Stimulated activated CD4-positive, alpha-beta T cell treated with anti-CD3 and anti-CD28 coated beads, Interleukin-2, amount 100 ng/mL, for 48 hours (primary cell): ENCODE data around the gene RAB8B.

Experiments
- DNase-seq, 2 donors: peaks; one replicate each; pipeline ENCODE4 v3.0.0-alpha.2; 2020

Gene RAB8B

GRCh38 chr15:63238796-63239195, 49.4 kb downstream of the RAB8B start:
- DNase-seq = peak in 1 of 2 donors; percentile 15

GRCh38 chr15:63240109-63240508, 50.7 kb downstream of the RAB8B start:
- no peak for DNase-seq

- no peak for DNase-seq
Observed at GRCh38 chr15:63241316-63241715, 51.9 kb downstream of the RAB8B start.

- DNase-seq = no peak
Observed at GRCh38 chr15:63243101-63243500, 53.7 kb downstream of the RAB8B start.

- DNase-seq = no peak
Observed at GRCh38 chr15:63243776-63244175, 54.4 kb downstream of the RAB8B start.

- no peak for DNase-seq
Observed at GRCh38 chr15:63244399-63244798, 55.0 kb downstream of the RAB8B start.

GRCh38 chr15:63244976-63245645, 55.7 kb downstream of the RAB8B start:
- DNase-seq = no peak

GRCh38 chr15:63246691-63247469, 57.5 kb downstream of the RAB8B start:
- DNase-seq = no peak

- no peak for DNase-seq
Observed at GRCh38 chr15:63250312-63250965, 61.0 kb downstream of the RAB8B start.

- DNase-seq = no peak
Observed at GRCh38 chr15:63251701-63252100, 62.3 kb downstream of the RAB8B start.

- no peak for DNase-seq
Observed at GRCh38 chr15:63252292-63252691, 62.9 kb downstream of the RAB8B start.

- DNase-seq = no peak
Observed at GRCh38 chr15:63254991-63255390, 65.6 kb downstream of the RAB8B start.

- DNase-seq = no peak
Observed at GRCh38 chr15:63255489-63255990, 66.1 kb downstream of the RAB8B start.

- DNase-seq = no peak
Observed at GRCh38 chr15:63256433-63257274, 67.2 kb downstream of the RAB8B start.

- DNase-seq = no peak
Observed at GRCh38 chr15:63258658-63259057, 69.3 kb downstream of the RAB8B start.

- DNase-seq = no peak
Observed at GRCh38 chr15:63260791-63261190, 71.4 kb downstream of the RAB8B start.

- no peak for DNase-seq
Observed at GRCh38 chr15:63261311-63261710, 71.9 kb downstream of the RAB8B start.

GRCh38 chr15:63263519-63263918, 74.1 kb downstream of the RAB8B start:
- DNase-seq = no peak

GRCh38 chr15:63264688-63265293, 75.4 kb downstream of the RAB8B start:
- no peak for DNase-seq

GRCh38 chr15:63274427-63274826, 85.0 kb downstream of the RAB8B start:
- DNase-seq = no peak

GRCh38 chr15:63276342-63277037, 87.1 kb downstream of the RAB8B start:
- DNase-seq = no peak
